HepG2 (cell line): ENCODE measurements around the gene GLYATL3. TPM values are rescaled to one million over a fixed set of nuclear protein-coding genes. Genes with fewer than 3 reads are reported as not detected.
A peak's percentile ranks its signal among the peaks of the same experiment; 100 is the strongest.

Experiments used
- CENPT ChIP-seq: sonication (generic); formaldehyde crosslinking; IDR thresholded peaks from 2 replicates; pipeline ENCODE4 v1.8.0; 2022; ENCODE audit warnings: low read depth, mild to moderate bottlenecking, moderate library complexity, missing genetic modification reagents
- DPF2 ChIP-seq: sonication (generic); formaldehyde crosslinking; IDR thresholded peaks from 2 replicates; pipeline ENCODE4 v1.4.0; 2020; ENCODE audit warnings: mild to moderate bottlenecking, low read depth, missing genetic modification reagents, borderline replicate concordance
- ELF3 ChIP-seq: IDR thresholded peaks from 2 replicates; pipeline ENCODE4 v1.6.1; 2016; ENCODE audit warnings: missing genetic modification reagents, missing compliant biosample characterization
- HMG20A ChIP-seq: IDR thresholded peaks from 2 replicates; pipeline ENCODE4 v1.6.1; 2016; ENCODE audit warnings: borderline replicate concordance
- JUND ChIP-seq: sonication (generic); formaldehyde crosslinking; IDR thresholded peaks from 2 replicates; pipeline ENCODE4 v1.8.0; 2022; ENCODE audit warnings: mild to moderate bottlenecking, missing genetic modification reagents
- KAT2B ChIP-seq: fragments of 150-350 bp; IDR thresholded peaks from 2 replicates; pipeline ENCODE4 v1.6.1; 2014; ENCODE audit warnings: low read depth, low read length, borderline replicate concordance
- KAT8 ChIP-seq: IDR thresholded peaks from 2 replicates; pipeline ENCODE4 v1.6.1; 2016; ENCODE audit warnings: missing genetic modification reagents, missing compliant biosample characterization
- KDM6A ChIP-seq: IDR thresholded peaks from 2 replicates; pipeline ENCODE4 v1.6.1; 2016; ENCODE audit warnings: low read depth
- MTF1 ChIP-seq: sonication (generic); formaldehyde crosslinking; IDR thresholded peaks from 2 replicates; pipeline ENCODE4 v1.5.0; 2020; ENCODE audit warnings: missing genetic modification reagents
- NR2F1 ChIP-seq, 2 experiments: fragments of 450-650 bp in 1 of 2; formaldehyde crosslinking in 1 of 2; IDR thresholded peaks; 2 replicates each; pipeline versions ENCODE4 v1.5.0 to v1.6.1; 2016 to 2020; ENCODE audit warnings: mild to moderate bottlenecking in 1 of 2, missing compliant biosample characterization in 1 of 2, missing genetic modification reagents in 1 of 2, moderate library complexity in 1 of 2
- POLR2AphosphoS5 ChIP-seq: IDR thresholded peaks from 2 replicates; pipeline ENCODE4 v1.6.1; 2012; ENCODE audit warnings: low read depth, low read length
- POLR2G ChIP-seq: fragments of 200-400 bp; formaldehyde crosslinking; IDR thresholded peaks from 2 replicates; pipeline ENCODE4 v1.6.1; 2018; ENCODE audit warnings: mild to moderate bottlenecking, low read depth, low read length, moderate library complexity
- PRPF4 ChIP-seq: fragments of 200-400 bp; formaldehyde crosslinking; IDR thresholded peaks from 2 replicates; pipeline ENCODE4 v1.6.1; 2016; ENCODE audit warnings: low read length, low read depth; ENCODE audit not compliant: poor library complexity, severe bottlenecking
- SOX6 ChIP-seq, 2 experiments: fragments of 450-650 bp in 1 of 2; sonication (generic) in 1 of 2; formaldehyde crosslinking in 1 of 2; IDR thresholded peaks; 2 replicates each; pipeline versions ENCODE4 v1.4.0 to v1.6.1; 2017 to 2020; ENCODE audit warnings: antibody characterized with exemption in 1 of 2, mild to moderate bottlenecking in 1 of 2, missing genetic modification reagents in 1 of 2
- TBX3 ChIP-seq: fragments of 450-650 bp; IDR thresholded peaks from 2 replicates; pipeline ENCODE4 v1.6.1; 2017; ENCODE audit warnings: antibody characterized with exemption, mild to moderate bottlenecking, inconsistent platforms, borderline replicate concordance
- ZFX ChIP-seq: sonication (generic); formaldehyde crosslinking; IDR thresholded peaks from 2 replicates; pipeline ENCODE4 v1.4.0; 2020; ENCODE audit warnings: mild to moderate bottlenecking, low read depth, missing genetic modification reagents, moderate library complexity
- ZNF121 ChIP-seq: sonication (generic); formaldehyde crosslinking; IDR thresholded peaks from 2 replicates; pipeline ENCODE4 v1.5.0; 2020; ENCODE audit warnings: mild to moderate bottlenecking, missing genetic modification reagents
- ZNF124 ChIP-seq: sonication (generic); formaldehyde crosslinking; IDR thresholded peaks from 2 replicates; pipeline ENCODE4 v1.4.0; 2020; ENCODE audit warnings: missing genetic modification reagents
- ZNF143 ChIP-seq: sonication (generic); formaldehyde crosslinking; IDR thresholded peaks from 2 replicates; pipeline ENCODE4 v1.4.0; 2020; ENCODE audit warnings: missing genetic modification reagents
- ZNF430 ChIP-seq: sonication (generic); formaldehyde crosslinking; IDR thresholded peaks from 2 replicates; pipeline ENCODE4 v1.9.0; 2021; ENCODE audit warnings: mild to moderate bottlenecking, missing genetic modification reagents
- ZNF446 ChIP-seq: sonication (generic); formaldehyde crosslinking; IDR thresholded peaks from 2 replicates; pipeline ENCODE4 v1.5.0; 2020; ENCODE audit warnings: mild to moderate bottlenecking, missing genetic modification reagents
- ZNF605 ChIP-seq: sonication (generic); formaldehyde crosslinking; IDR thresholded peaks from 2 replicates; pipeline ENCODE4 v1.8.0; 2022; ENCODE audit warnings: mild to moderate bottlenecking, missing genetic modification reagents
- ZNF772 ChIP-seq: sonication (generic); formaldehyde crosslinking; IDR thresholded peaks from 2 replicates; pipeline ENCODE4 v1.5.0; 2020; ENCODE audit warnings: mild to moderate bottlenecking, missing genetic modification reagents
- ZNF788 ChIP-seq: sonication (generic); formaldehyde crosslinking; IDR thresholded peaks from 2 replicates; pipeline ENCODE4 v1.5.0; 2020; ENCODE audit warnings: mild to moderate bottlenecking, missing genetic modification reagents, borderline replicate concordance
- polyA plus RNA-seq, 8 experiments: library from polyadenylated mRNA; depleted of rRNA in 3 of 8; stranded (reverse) in 7 of 8; unstranded in 1 of 8; fragments of >200 nt; fragmentation: Illumina TruSeq in 4 of 8; extraction: Trizol in 4 of 8; gene quantifications; 2 replicates each; pipeline versions ENCODE4 v1.2.1 to v1.2.3, GENCODE V29; 2011 to 2016; ENCODE audit warnings: low read depth in 4 of 8, missing spikeins in 1 of 8, mixed read lengths in 1 of 8; ENCODE audit not compliant: insufficient read depth in 1 of 8
- total RNA-seq, 5 experiments: library from RNA; depleted of rRNA; stranded (reverse); fragments of >200 nt; fragmentation: Illumina TruSeq; extraction: Trizol; gene quantifications; 2 replicates each; pipeline ENCODE4 v1.2.3, GENCODE V29; 2016; ENCODE audit warnings: low read depth in 1 of 5
- TF ChIP-seq, protein P1 (sequence below): sonication (generic); formaldehyde crosslinking; IDR thresholded peaks from 2 replicates; pipeline ENCODE4 v1.9.0; 2022; ENCODE audit warnings: low read depth, missing genetic modification reagents
- TF ChIP-seq, protein P2 (sequence below): sonication (generic); formaldehyde crosslinking; IDR thresholded peaks from 2 replicates; pipeline ENCODE4 v1.4.0; 2020; ENCODE audit warnings: missing genetic modification reagents

The GLYATL3 gene
- total and polyA plus RNA-seq, 2 of the 13 experiments (the other 11 are each of a cell fraction or from before 2014, with no cell fraction given): 0.05 TPM; not detected in 1

DNA sequence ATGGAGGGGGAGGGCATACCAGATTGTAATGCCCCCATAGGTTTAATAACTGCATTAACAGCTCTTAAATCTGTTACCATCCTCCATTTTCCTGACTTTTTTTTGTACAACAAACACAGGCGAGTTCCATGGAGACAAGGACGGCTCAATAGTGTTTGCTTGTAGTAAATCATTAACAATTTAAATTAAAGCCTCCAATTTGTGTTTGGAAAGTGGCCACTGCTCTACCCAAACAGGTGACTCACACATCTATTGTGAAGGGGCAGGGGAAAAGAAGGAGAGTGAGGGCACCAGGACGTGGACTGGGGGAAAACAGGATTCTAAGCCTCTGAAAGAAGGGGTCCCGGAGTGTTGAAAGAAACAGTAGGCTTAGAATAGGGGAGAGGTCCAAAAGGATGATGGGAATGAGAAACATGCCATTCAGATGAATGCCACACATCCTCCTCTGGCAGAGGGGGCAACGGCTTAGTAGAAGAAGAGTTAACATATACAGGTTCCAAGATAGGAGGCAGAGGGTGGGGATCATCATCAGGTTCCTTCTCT lies 6.9 kb downstream of the GLYATL3 start (continued):
- TF ChIP-seq ELF3 (CRISPR knock-in tag) (peak; percentile 31; the same call in 1 of the 2 replicates), ZNF430 (CRISPR knock-in tag) (no peak), MTF1 (no peak), KAT2B (no peak), SOX6 (IDR thresholded peaks at IDR 0.05) (no peak), SOX6 (CRISPR knock-in tag; IDR thresholded peaks at IDR 0.05) (peak; percentile 84), ZNF772 (CRISPR knock-in tag) (0 out of 2 replicates have a peak, but pooled peaks have one; percentile 30), ZNF788 (CRISPR knock-in tag) (peak; percentile 68; the same call in 1 of the 2 replicates), ZNF446 (no peak), KDM6A (peak; percentile 64; the same call in 1 of the 2 replicates), HMG20A (CRISPR knock-in tag) (no peak), CENPT (no peak), NR2F1 (CRISPR knock-in tag; IDR thresholded peaks at IDR 0.05) (no peak), TBX3 (peak; percentile 30; the same call in 1 of the 2 replicates), ZFX (CRISPR knock-in tag) (peak; percentile 17; the same call in 1 of the 2 replicates), KAT8 (peak; percentile 60; the same call in 1 of the 2 replicates), POLR2G (peak; percentile 38; the same call in 1 of the 2 replicates), ZNF121 (CRISPR knock-in tag) (no peak), PRPF4 (no peak), ZNF605 (CRISPR knock-in tag) (peak; percentile 64; the same call in 1 of the 2 replicates), POLR2AphosphoS5 (peak; percentile 34; the same call in 1 of the 2 replicates), ZNF143 (CRISPR knock-in tag) (no peak), DPF2 (peak; percentile 56; the same call in 1 of the 2 replicates), JUND (CRISPR knock-in tag) (peak; percentile 85), ZNF124 (CRISPR knock-in tag) (no peak; the same call in 1 of the 2 replicates)
- TF ChIP-seq, protein P1, sequence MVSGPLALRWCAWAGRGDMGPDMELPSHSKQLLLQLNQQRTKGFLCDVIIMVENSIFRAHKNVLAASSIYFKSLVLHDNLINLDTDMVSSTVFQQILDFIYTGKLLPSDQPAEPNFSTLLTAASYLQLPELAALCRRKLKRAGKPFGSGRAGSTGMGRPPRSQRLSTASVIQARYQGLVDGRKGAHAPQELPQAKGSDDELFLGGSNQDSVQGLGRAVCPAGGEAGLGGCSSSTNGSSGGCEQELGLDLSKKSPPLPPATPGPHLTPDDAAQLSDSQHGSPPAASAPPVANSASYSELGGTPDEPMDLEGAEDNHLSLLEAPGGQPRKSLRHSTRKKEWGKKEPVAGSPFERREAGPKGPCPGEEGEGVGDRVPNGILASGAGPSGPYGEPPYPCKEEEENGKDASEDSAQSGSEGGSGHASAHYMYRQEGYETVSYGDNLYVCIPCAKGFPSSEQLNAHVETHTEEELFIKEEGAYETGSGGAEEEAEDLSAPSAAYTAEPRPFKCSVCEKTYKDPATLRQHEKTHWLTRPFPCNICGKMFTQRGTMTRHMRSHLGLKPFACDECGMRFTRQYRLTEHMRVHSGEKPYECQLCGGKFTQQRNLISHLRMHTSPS (CRISPR knock-in tag): no peak
- TF ChIP-seq, protein P2, sequence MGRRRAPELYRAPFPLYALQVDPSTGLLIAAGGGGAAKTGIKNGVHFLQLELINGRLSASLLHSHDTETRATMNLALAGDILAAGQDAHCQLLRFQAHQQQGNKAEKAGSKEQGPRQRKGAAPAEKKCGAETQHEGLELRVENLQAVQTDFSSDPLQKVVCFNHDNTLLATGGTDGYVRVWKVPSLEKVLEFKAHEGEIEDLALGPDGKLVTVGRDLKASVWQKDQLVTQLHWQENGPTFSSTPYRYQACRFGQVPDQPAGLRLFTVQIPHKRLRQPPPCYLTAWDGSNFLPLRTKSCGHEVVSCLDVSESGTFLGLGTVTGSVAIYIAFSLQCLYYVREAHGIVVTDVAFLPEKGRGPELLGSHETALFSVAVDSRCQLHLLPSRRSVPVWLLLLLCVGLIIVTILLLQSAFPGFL: no peak
